ENCODE results near the gene MDM2.
A peak's percentile ranks its signal among the peaks of the same experiment; 100 is the strongest.

Gene MDM2

GRCh38 chr12:68789144-68789878, 18.7 kb upstream of the MDM2 start:
- no peak overlapping the region for H3K27ac ChIP-seq
- H3K4me3 ChIP-seq = no peak overlapping the region
- TF ChIP-seq FOXP2 (optimal IDR thresholded peaks at IDR 0.05; ENCODE audit: control extremely low read depth, extremely low read length, insufficient read depth) (no peak), EZH2 (IDR thresholded peaks at IDR 0.05) (no peak), POLR2AphosphoS5 (IDR thresholded peaks at IDR 0.05; ENCODE audit: borderline replicate concordance, low read depth, low read length) (no peak)
- no peaks in the 10 kb centered on the region for H3K36me3 ChIP-seq (ENCODE audit: insufficient read depth, low read length)
- no peak overlapping the region for H3K9ac ChIP-seq (ENCODE audit: insufficient read length)
- no peak for DNase-seq (ENCODE audit: low read depth, low spot score)
- H3K9me3 ChIP-seq (ENCODE audit: low read depth, low read length) = no peaks in the 10 kb centered on the region

GRCh38 chr12:68790081-68790951, 17.7 kb upstream of the MDM2 start:
- no peaks in the 10 kb centered on the region for H3K9me3 ChIP-seq (ENCODE audit: low read depth, low read length)
- H3K9ac ChIP-seq (ENCODE audit: insufficient read length) = no peak overlapping the region
- DNase-seq (ENCODE audit: low read depth, low spot score) = no peak
- TF ChIP-seq EZH2 (IDR thresholded peaks at IDR 0.05) = no peak
- no peak for TF ChIP-seq FOXP2 (optimal IDR thresholded peaks at IDR 0.05; ENCODE audit: control extremely low read depth, extremely low read length, insufficient read depth)
- no peak for TF ChIP-seq POLR2AphosphoS5 (IDR thresholded peaks at IDR 0.05; ENCODE audit: borderline replicate concordance, low read depth, low read length)
- H3K27ac ChIP-seq = no peak overlapping the region
- no peaks in the 10 kb centered on the region for H3K36me3 ChIP-seq (ENCODE audit: insufficient read depth, low read length)
- H3K4me3 ChIP-seq = no peak overlapping the region

GRCh38 chr12:68790952-68791234, 17.1 kb upstream of the MDM2 start:
- no peak overlapping the region for H3K9ac ChIP-seq (ENCODE audit: insufficient read length)

GRCh38 chr12:68791897-68792481, 16.0 kb upstream of the MDM2 start:
- Histone ChIP-seq H3K9ac (ENCODE audit: insufficient read length) (no peak overlapping the region), H3K9me3 (ENCODE audit: low read depth, low read length) (no peaks in the 10 kb centered on the region), H3K36me3 (ENCODE audit: insufficient read depth, low read length) (no peaks in the 10 kb centered on the region), H3K4me3 (no peak overlapping the region), H3K27ac (no peak overlapping the region)
- DNase-seq (ENCODE audit: low read depth, low spot score) = no peak
- TF ChIP-seq FOXP2 (optimal IDR thresholded peaks at IDR 0.05; ENCODE audit: control extremely low read depth, extremely low read length, insufficient read depth) = no peak
- TF ChIP-seq POLR2AphosphoS5 (IDR thresholded peaks at IDR 0.05; ENCODE audit: borderline replicate concordance, low read depth, low read length) = no peak

More at GRCh38 chr12:68790952-68791234, 17.1 kb upstream of the MDM2 start:
- DNase-seq (ENCODE audit: low read depth, low spot score) = no peak
- no peak overlapping the region for H3K4me3 ChIP-seq
- H3K9me3 ChIP-seq (ENCODE audit: low read depth, low read length) = no peaks in the 10 kb centered on the region
- H3K27ac ChIP-seq = no peak overlapping the region
- no peak for TF ChIP-seq FOXP2 (optimal IDR thresholded peaks at IDR 0.05; ENCODE audit: control extremely low read depth, extremely low read length, insufficient read depth)
- no peak for TF ChIP-seq POLR2AphosphoS5 (IDR thresholded peaks at IDR 0.05; ENCODE audit: borderline replicate concordance, low read depth, low read length)
- no peak for TF ChIP-seq EZH2 (IDR thresholded peaks at IDR 0.05)
- H3K36me3 ChIP-seq (ENCODE audit: insufficient read depth, low read length) = no peaks in the 10 kb centered on the region

- Histone ChIP-seq H3K9ac (ENCODE audit: insufficient read length) (no peak overlapping the region), H3K4me3 (no peak overlapping the region), H3K36me3 (ENCODE audit: insufficient read depth, low read length) (no peaks in the 10 kb centered on the region), H3K27ac (no peak overlapping the region), H3K9me3 (ENCODE audit: low read depth, low read length) (no peaks in the 10 kb centered on the region)
- no peak for TF ChIP-seq EZH2 (IDR thresholded peaks at IDR 0.05)
- TF ChIP-seq POLR2AphosphoS5 (IDR thresholded peaks at IDR 0.05; ENCODE audit: borderline replicate concordance, low read depth, low read length) = no peak
- no peak for TF ChIP-seq FOXP2 (optimal IDR thresholded peaks at IDR 0.05; ENCODE audit: control extremely low read depth, extremely low read length, insufficient read depth)
- peak; percentile 24 for DNase-seq (ENCODE audit: low read depth, low spot score)
These were observed 15.0 kb upstream of the MDM2 start for GRCh38 chr12:68792952-68793351.

GRCh38 chr12:68793436-68793835, 14.5 kb upstream of the MDM2 start:
- no peak overlapping the region for H3K9ac ChIP-seq (ENCODE audit: insufficient read length)
- H3K4me3 ChIP-seq = no peak overlapping the region
- H3K36me3 ChIP-seq (ENCODE audit: insufficient read depth, low read length) = no peaks in the 10 kb centered on the region
- no peak for DNase-seq (ENCODE audit: low read depth, low spot score)
- H3K27ac ChIP-seq = no peak overlapping the region
- no peaks in the 10 kb centered on the region for H3K9me3 ChIP-seq (ENCODE audit: low read depth, low read length)
- TF ChIP-seq FOXP2 (optimal IDR thresholded peaks at IDR 0.05; ENCODE audit: control extremely low read depth, extremely low read length, insufficient read depth) (no peak), POLR2AphosphoS5 (IDR thresholded peaks at IDR 0.05; ENCODE audit: borderline replicate concordance, low read depth, low read length) (no peak), EZH2 (IDR thresholded peaks at IDR 0.05) (no peak)

GRCh38 chr12:68793975-68794652, 13.9 kb upstream of the MDM2 start:
- H3K27ac ChIP-seq = no peak overlapping the region
- H3K36me3 ChIP-seq (ENCODE audit: insufficient read depth, low read length) = no peaks in the 10 kb centered on the region
- DNase-seq (ENCODE audit: low read depth, low spot score) = no peak
- H3K9ac ChIP-seq (ENCODE audit: insufficient read length) = no peak overlapping the region
- no peak overlapping the region for H3K4me3 ChIP-seq
- H3K9me3 ChIP-seq (ENCODE audit: low read depth, low read length) = no peaks in the 10 kb centered on the region
- TF ChIP-seq EZH2 (IDR thresholded peaks at IDR 0.05) (no peak), FOXP2 (optimal IDR thresholded peaks at IDR 0.05; ENCODE audit: control extremely low read depth, extremely low read length, insufficient read depth) (no peak), POLR2AphosphoS5 (IDR thresholded peaks at IDR 0.05; ENCODE audit: borderline replicate concordance, low read depth, low read length) (no peak)
